CD4-positive, alpha-beta memory T cell (primary cell): Measurements from ENCODE around the gene FBN3. TPM values are rescaled to one million over a fixed set of nuclear protein-coding genes. Genes with fewer than 3 reads are reported as not detected.

ENCODE experiments used
- CTCF ChIA-PET: fragments of 350-600 bp; sonication (Branson Sonifier 250); formaldehyde crosslinking; loops from one replicate; lab custom pipeline; 2021; ENCODE audit warnings: inconsistent platforms; ENCODE audit not compliant: partially characterized antibody; lab: Charles Lee
- POLR2A ChIA-PET: fragments of 350-600 bp; sonication (Branson Sonifier 250); formaldehyde crosslinking; loops from one replicate; lab custom pipeline; 2021; ENCODE audit not compliant: partially characterized antibody; lab: Charles Lee
- DNase-seq, 5 donors: peaks; one replicate each; pipeline versions ENCODE4 v3.0.0 to v3.0.0-alpha.2; 2020 to 2022; ENCODE audit warnings: mixed read lengths in 1 of 5
- H3K27ac ChIP-seq: one replicate; pipeline ENCODE4 v1.7.0; 2013; ENCODE audit warnings: low read depth, low read length
- H3K27me3 ChIP-seq: 2 replicates; pipeline ENCODE4 v1.7.0; 2013; ENCODE audit warnings: mild to moderate bottlenecking, low read length, moderate library complexity; ENCODE audit not compliant: insufficient read depth
- H3K36me3 ChIP-seq: 2 replicates; pipeline ENCODE4 v1.7.0; 2013; ENCODE audit warnings: mild to moderate bottlenecking, low read length, moderate library complexity; ENCODE audit not compliant: insufficient read depth
- H3K4me1 ChIP-seq: 2 replicates; pipeline ENCODE4 v1.7.0; 2013; ENCODE audit warnings: mild to moderate bottlenecking, low read length, moderate library complexity; ENCODE audit not compliant: insufficient read depth
- H3K4me3 ChIP-seq, 2 donors: one replicate each; pipeline ENCODE4 v1.7.0; 2013; ENCODE audit warnings: low read length in 2 of 2, mild to moderate bottlenecking in 1 of 2
- H3K9me3 ChIP-seq, 2 donors: one replicate each; pipeline ENCODE4 v1.7.0; 2013; ENCODE audit warnings: low read length in 2 of 2, control low read depth in 1 of 2; ENCODE audit not compliant: control insufficient read depth in 1 of 2
- H3K27ac Mint-ChIP-seq, 7 donors: one replicate each; pipeline ENCODE4 v1.8.0; 2020 to 2021; ENCODE audit warnings: mixed read lengths in 7 of 7, mild to moderate bottlenecking in 6 of 7, inconsistent platforms in 3 of 7, moderate library complexity in 3 of 7
- H3K27me3 Mint-ChIP-seq, 2 donors: one replicate each; pipeline ENCODE4 v1.8.0; 2020 to 2021; ENCODE audit warnings: mixed read lengths in 2 of 2
- H3K36me3 Mint-ChIP-seq, 2 donors: one replicate each; pipeline ENCODE4 v1.8.0; 2020 to 2021; ENCODE audit warnings: mixed read lengths in 2 of 2, inconsistent platforms in 1 of 2, mild to moderate bottlenecking in 1 of 2
- H3K4me1 Mint-ChIP-seq, 4 donors: one replicate each; pipeline ENCODE4 v1.8.0; 2020 to 2021; ENCODE audit warnings: mixed read lengths in 4 of 4, mild to moderate bottlenecking in 1 of 4
- H3K4me3 Mint-ChIP-seq, 8 donors: one replicate each; pipeline ENCODE4 v1.8.0; 2020 to 2021; ENCODE audit warnings: mixed read lengths in 8 of 8, mild to moderate bottlenecking in 7 of 8, moderate library complexity in 6 of 8, inconsistent platforms in 3 of 8
- H3K9me3 Mint-ChIP-seq, 8 donors: one replicate each; pipeline ENCODE4 v1.8.0; 2020 to 2021; ENCODE audit warnings: mixed read lengths in 8 of 8, mild to moderate bottlenecking in 5 of 8, inconsistent platforms in 3 of 8, moderate library complexity in 1 of 8
- intact Hi-C: fragments of 100-400 bp; cut with micrococcal nuclease; formaldehyde crosslinking; loops from one replicate; pipeline ENCODE4 v1.15.1; 2023
- polyA plus RNA-seq, 2 donors: library from polyadenylated mRNA; unstranded; fragments of 300-500 nt; fragmentation: Illumina TruSeq; gene quantifications; one replicate each; pipeline ENCODE4 v1.2.3, GENCODE V29; 2021
- total RNA-seq, 2 experiments: library from RNA; stranded (reverse); gene quantifications; one replicate each; pipeline ENCODE4 v1.2.3, GENCODE V29; 2021

FBN3 gene
- total and polyA plus RNA-seq, 4 experiments from 2014 or later = not detected

DNA sequence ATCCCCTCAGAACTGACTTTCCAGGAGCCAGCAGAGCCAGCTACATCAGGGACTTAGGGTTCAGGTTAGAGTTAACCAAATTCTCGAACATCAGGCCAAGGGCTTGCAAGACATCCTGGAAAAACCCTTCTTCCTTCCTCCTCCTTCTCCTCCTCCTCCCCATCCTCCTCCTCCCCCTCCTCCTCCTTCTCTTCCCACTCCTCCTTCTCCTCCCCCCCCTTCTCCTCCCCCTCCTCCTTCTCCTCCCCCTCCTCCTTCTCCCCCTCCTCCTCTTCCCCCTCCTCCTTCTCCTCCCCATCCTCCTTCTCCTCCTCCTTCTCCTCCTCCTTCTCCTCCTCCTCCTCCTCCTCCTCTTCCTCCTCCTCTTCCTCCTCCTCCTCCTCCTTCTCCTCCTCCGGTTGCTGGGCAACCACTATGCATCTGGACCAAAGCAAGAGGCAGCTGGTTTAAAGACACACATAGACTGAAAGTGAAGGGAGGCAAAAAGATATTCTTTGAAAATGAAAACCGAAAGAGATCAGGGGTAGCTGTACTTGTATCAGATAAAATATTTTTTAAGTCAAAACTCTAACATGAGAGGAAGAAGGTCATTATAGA lies 102.7 kb downstream of the FBN3 start:
- peaks cover 2 to 11% (median 4%) of the 10 kb centered on the region in 4 donors for H3K4me1 Mint-ChIP-seq
- no peak for DNase-seq
- ChIA-PET POLR2A (no interaction called here), CTCF (no interaction called here)
- peaks cover 5% of the 10 kb centered on the region in 2 donors for H3K27me3 Mint-ChIP-seq
- H3K27me3 ChIP-seq = no peaks in the 10 kb centered on the region
- intact Hi-C loops = no loop called here
- H3K4me3 ChIP-seq = no peak overlapping the region
- no peak overlapping the region for H3K27ac Mint-ChIP-seq
- no peak overlapping the region for H3K27ac ChIP-seq
- H3K36me3 ChIP-seq = no peaks in the 10 kb centered on the region
- H3K9me3 ChIP-seq = no peaks in the 10 kb centered on the region
- no peaks in the 10 kb centered on the region for H3K9me3 Mint-ChIP-seq
- no peak overlapping the region for H3K4me3 Mint-ChIP-seq
- H3K4me1 ChIP-seq = peaks cover 11% of the 10 kb centered on the region
- no peaks in the 10 kb centered on the region for H3K36me3 Mint-ChIP-seq

DNA sequence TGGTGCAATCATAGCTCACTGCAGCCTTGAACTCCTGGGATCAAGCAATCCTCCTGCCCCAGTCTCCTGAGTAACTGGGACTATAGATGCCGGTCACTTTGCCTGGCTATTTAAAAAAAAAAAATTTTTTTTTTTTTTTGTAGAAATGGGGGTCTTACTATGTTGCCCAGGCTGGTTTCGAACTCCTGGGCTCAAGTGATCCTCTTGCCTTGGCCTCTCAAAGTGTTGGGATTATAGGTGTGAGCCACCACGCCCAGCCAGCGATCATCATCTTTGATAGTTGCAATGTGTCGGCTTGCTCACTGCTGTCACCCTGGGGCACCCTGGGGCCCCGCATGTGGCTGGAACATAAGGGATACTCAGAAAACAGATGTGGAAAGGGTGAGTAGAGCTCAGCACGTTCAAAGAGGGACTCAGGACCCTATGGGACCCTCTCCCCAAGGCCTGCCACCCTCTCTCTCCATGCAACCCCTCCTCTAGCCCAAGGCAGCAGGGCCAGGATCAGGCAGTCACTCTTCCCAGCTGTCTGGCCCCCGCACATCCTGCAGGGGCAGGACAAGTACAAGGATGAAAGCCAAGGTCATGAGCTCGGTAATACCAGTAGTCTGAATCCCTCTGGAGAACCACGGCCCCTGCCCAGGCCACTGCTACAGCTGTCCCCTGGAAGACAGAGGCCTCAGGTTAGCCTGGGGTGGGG lies 103.4 kb downstream of the FBN3 start:
- H3K9me3 ChIP-seq = no peaks in the 10 kb centered on the region
- ChIA-PET POLR2A (no interaction called here), CTCF (no interaction called here)
- H3K9me3 Mint-ChIP-seq = no peaks in the 10 kb centered on the region
- H3K4me3 ChIP-seq = no peak overlapping the region
- peaks cover 2 to 11% (median 3%) of the 10 kb centered on the region in 4 donors for H3K4me1 Mint-ChIP-seq
- no peaks in the 10 kb centered on the region for H3K36me3 ChIP-seq
- no peaks in the 10 kb centered on the region for H3K27me3 ChIP-seq
- no peak overlapping the region for H3K27ac ChIP-seq
- DNase-seq = no peak
- peaks cover 5% of the 10 kb centered on the region in 2 donors for H3K27me3 Mint-ChIP-seq
- peaks cover 10% of the 10 kb centered on the region for H3K4me1 ChIP-seq
- intact Hi-C loops = no loop called here
- no peaks in the 10 kb centered on the region for H3K36me3 Mint-ChIP-seq
- H3K27ac Mint-ChIP-seq = no peak overlapping the region
- H3K4me3 Mint-ChIP-seq = no peak overlapping the region

DNA sequence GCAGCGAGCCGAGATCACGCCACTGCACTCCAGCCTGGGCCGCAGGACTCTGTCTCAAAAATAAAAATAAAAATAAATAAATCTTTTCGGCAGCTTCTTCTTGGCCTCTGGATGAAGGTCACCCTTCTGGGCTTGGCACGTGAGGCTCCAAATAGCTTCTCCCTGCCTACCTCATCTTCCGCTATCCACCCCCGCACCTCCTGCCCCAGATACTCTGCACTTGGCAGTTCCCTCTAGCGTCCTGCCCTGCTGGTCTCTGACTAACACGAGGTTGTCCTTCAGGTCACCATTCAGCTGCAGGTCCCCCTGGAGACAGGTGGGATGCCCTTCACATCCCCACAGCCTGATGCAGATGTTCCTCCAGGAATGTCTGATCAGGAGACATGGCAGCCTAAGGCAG lies 105.4 kb downstream of the FBN3 start:
- ChIA-PET POLR2A (no interaction called here), CTCF (no interaction called here)
- no peak for DNase-seq
- Histone ChIP-seq H3K4me1 (no peaks in the 10 kb centered on the region), H3K27ac (no peak overlapping the region), H3K36me3 (no peaks in the 10 kb centered on the region), H3K27me3 (no peaks in the 10 kb centered on the region), H3K9me3 (no peaks in the 10 kb centered on the region), H3K4me3 (no peak overlapping the region)
- no peak overlapping the region for H3K4me3 Mint-ChIP-seq
- H3K4me1 Mint-ChIP-seq = peaks cover 0 to 4% (median 2%) of the 10 kb centered on the region in 4 donors
- peak overlapping the region in 1 of 7 donors; percentile 47 for H3K27ac Mint-ChIP-seq
- H3K36me3 Mint-ChIP-seq = no peaks in the 10 kb centered on the region
- H3K9me3 Mint-ChIP-seq = no peaks in the 10 kb centered on the region
- peaks cover 5 to 7% of the 10 kb centered on the region in 2 donors for H3K27me3 Mint-ChIP-seq
- intact Hi-C loops = no loop called here

DNA sequence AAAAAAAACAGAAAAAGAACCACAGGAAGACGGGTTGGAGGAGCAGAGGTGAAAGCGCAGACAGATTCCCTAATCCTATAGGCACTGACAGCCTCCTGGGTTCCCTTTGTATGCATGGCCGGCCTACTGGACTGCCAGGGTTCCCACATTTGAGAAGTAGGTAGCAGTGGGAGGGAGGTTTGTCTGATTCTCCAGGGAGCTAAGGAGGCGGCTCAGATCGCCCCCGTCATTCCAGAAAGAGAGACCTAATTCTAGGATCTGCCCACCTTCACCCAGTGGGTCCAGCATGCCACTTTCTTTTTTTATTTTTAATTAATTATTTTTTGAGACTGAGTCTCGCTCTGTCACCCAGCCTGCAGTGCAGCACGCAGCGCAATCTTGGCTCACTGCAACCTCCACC lies 106.5 kb downstream of the FBN3 start:
- Mint-ChIP-seq H3K27me3 (peaks cover 4 to 7% of the 10 kb centered on the region in 2 donors), H3K4me3 (no peak overlapping the region), H3K36me3 (no peaks in the 10 kb centered on the region), H3K9me3 (no peaks in the 10 kb centered on the region), H3K4me1 (peaks cover 0 to 4% (median 2%) of the 10 kb centered on the region in 4 donors), H3K27ac (no peak overlapping the region)
- H3K27me3 ChIP-seq = no peaks in the 10 kb centered on the region
- no peaks in the 10 kb centered on the region for H3K36me3 ChIP-seq
- H3K27ac ChIP-seq = no peak overlapping the region
- H3K9me3 ChIP-seq = no peaks in the 10 kb centered on the region
- CTCF ChIA-PET = no interaction called here
- no peak overlapping the region for H3K4me3 ChIP-seq
- POLR2A ChIA-PET = no interaction called here
- H3K4me1 ChIP-seq = no peaks in the 10 kb centered on the region
- intact Hi-C loops = no loop called here
- DNase-seq = no peak

DNA sequence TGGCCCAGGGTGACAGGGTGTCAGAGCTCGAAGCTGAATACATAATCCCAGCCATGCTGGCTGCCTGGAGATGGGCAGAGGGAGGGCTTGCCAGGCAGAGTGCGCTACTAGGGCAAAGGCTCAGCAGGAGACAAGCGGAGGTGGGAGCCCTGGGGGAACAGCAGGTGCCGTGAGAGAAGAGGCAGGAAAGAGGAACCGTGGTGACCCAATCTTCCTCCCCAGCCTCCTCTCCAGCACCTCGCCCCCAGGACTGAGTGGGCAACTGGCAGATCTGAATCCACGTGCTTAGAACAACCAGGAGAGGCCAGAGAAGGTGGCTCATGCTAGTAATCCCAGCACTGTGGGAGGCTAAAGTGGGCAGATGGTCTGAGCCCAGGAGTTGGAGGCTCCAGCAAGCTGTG lies 107.9 kb downstream of the FBN3 start:
- no peaks in the 10 kb centered on the region for H3K36me3 Mint-ChIP-seq
- ChIA-PET POLR2A (no interaction called here), CTCF (no interaction called here)
- Histone ChIP-seq H3K27me3 (no peaks in the 10 kb centered on the region), H3K27ac (no peak overlapping the region), H3K36me3 (no peaks in the 10 kb centered on the region), H3K9me3 (no peaks in the 10 kb centered on the region), H3K4me1 (no peaks in the 10 kb centered on the region), H3K4me3 (no peak overlapping the region)
- intact Hi-C loops = no loop called here
- no peaks in the 10 kb centered on the region for H3K9me3 Mint-ChIP-seq
- no peak overlapping the region for H3K27ac Mint-ChIP-seq
- H3K4me1 Mint-ChIP-seq = peaks cover 0 to 2% (median 0%) of the 10 kb centered on the region in 4 donors
- H3K27me3 Mint-ChIP-seq = peaks cover 4 to 7% of the 10 kb centered on the region in 2 donors
- no peak for DNase-seq
- no peak overlapping the region for H3K4me3 Mint-ChIP-seq

DNA sequence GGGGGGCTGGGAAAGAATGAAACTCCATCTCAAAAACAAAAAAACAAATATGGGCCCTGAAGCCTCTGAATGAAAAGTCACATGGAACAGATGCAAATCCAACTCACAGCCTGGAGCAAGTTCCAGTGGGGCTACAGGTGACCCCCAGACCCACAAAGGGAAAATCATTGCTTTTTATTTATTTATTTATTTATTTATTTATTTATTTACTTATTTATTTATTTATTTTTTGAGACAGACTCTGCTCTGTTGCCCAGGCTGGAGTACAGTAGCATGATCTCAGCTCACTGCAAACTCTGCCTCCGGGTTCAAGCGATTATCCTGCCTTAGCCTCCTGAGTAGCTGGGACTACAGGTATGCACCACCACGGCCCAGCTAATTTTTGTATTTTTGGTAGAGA lies 110.2 kb downstream of the FBN3 start:
- H3K4me1 ChIP-seq = no peaks in the 10 kb centered on the region
- H3K9me3 ChIP-seq = no peaks in the 10 kb centered on the region
- intact Hi-C loops = no loop called here
- Mint-ChIP-seq H3K27me3 (peaks cover 8 to 10% of the 10 kb centered on the region in 2 donors), H3K4me1 (peaks cover 0 to 2% (median 0%) of the 10 kb centered on the region in 4 donors), H3K27ac (peak overlapping the region in 1 of 7 donors; percentile 48), H3K9me3 (no peaks in the 10 kb centered on the region), H3K4me3 (no peak overlapping the region), H3K36me3 (no peaks in the 10 kb centered on the region)
- no peak for DNase-seq
- CTCF ChIA-PET = no interaction called here
- POLR2A ChIA-PET = no interaction called here
- no peaks in the 10 kb centered on the region for H3K36me3 ChIP-seq
- no peaks in the 10 kb centered on the region for H3K27me3 ChIP-seq
- H3K27ac ChIP-seq = no peak overlapping the region
- H3K4me3 ChIP-seq = no peak overlapping the region

DNA sequence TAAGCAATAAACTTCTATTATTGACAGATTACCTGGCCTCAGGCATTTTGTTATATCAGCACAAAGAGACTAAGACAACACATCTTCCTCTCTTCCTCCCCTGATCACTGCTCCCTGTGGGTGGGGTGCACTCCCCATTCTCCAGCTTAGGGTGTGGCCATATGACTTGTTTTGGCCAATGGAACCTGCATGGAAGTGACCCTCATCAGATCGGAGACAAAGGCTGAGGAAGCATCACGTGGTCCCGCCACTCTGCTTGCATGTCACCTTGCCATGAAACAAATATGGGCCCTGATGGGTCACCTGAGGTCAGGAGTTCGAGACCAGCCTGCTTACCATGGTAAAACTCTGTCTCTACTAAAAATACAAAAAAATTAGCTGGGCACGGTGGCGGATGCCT lies 110.6 kb downstream of the FBN3 start:
- ChIA-PET POLR2A (no interaction called here), CTCF (no interaction called here)
- no peak for DNase-seq
- Histone ChIP-seq H3K36me3 (no peaks in the 10 kb centered on the region), H3K27me3 (no peaks in the 10 kb centered on the region), H3K9me3 (no peaks in the 10 kb centered on the region), H3K4me3 (no peak overlapping the region), H3K4me1 (no peaks in the 10 kb centered on the region), H3K27ac (no peak overlapping the region)
- Mint-ChIP-seq H3K9me3 (no peaks in the 10 kb centered on the region), H3K27me3 (peaks cover 8 to 9% of the 10 kb centered on the region in 2 donors), H3K4me3 (no peak overlapping the region), H3K36me3 (no peaks in the 10 kb centered on the region), H3K27ac (peak overlapping the region in 2 of 7 donors; percentile 29 to 48), H3K4me1 (peaks cover 0 to 2% (median 0%) of the 10 kb centered on the region in 4 donors)
- intact Hi-C loops = no loop called here
